GM12874 (cell line): ENCODE data around the gene NTM.

Experiments
- TF ChIP-seq, protein P1 (sequence below): IDR thresholded peaks from 2 replicates; pipeline ENCODE4 v1.5.1; 2011; ENCODE audit warnings: low read depth, mild to moderate bottlenecking, control low read depth, low read length, moderate library complexity; ENCODE audit not compliant: insufficient read depth

NTM gene

DNA sequence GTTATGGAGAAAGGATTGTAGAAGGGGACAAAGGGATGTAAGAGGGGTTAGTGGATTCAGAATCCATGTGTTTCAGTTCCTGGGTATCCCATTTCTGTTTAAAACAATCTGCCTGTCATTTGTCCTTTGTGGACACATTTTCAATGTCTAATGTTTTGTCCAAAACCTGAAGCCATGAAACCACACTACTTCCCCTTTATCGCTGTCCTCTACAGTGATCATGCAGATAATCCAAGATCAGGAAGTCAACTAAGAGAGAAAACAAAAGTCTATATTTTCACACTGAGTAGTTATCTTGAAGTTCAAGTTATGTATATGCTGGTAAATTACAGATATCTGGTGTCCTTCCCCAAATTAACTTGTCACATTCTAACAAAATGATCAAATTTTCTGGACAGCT lies 457.0 kb downstream of the NTM start:
- TF ChIP-seq, protein P1, sequence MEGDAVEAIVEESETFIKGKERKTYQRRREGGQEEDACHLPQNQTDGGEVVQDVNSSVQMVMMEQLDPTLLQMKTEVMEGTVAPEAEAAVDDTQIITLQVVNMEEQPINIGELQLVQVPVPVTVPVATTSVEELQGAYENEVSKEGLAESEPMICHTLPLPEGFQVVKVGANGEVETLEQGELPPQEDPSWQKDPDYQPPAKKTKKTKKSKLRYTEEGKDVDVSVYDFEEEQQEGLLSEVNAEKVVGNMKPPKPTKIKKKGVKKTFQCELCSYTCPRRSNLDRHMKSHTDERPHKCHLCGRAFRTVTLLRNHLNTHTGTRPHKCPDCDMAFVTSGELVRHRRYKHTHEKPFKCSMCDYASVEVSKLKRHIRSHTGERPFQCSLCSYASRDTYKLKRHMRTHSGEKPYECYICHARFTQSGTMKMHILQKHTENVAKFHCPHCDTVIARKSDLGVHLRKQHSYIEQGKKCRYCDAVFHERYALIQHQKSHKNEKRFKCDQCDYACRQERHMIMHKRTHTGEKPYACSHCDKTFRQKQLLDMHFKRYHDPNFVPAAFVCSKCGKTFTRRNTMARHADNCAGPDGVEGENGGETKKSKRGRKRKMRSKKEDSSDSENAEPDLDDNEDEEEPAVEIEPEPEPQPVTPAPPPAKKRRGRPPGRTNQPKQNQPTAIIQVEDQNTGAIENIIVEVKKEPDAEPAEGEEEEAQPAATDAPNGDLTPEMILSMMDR: no peak

DNA sequence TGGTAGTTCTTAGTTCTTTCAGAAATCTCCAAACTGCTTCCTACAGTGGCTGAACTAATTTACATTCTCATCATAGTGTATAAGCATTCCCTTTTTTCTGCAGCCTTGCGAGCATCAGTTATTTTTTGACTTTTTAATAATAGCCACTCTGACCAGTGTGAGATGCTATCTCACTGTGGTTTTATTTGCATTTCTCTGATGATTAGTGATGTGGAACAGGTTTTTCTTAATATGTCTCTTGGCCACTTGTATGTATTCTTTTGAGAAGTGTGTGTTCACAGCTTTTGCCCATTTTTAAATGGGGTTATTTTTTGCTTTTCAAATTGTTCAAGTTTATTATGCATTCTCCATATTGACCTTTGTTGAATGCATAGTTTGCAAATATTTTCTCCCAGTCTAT lies 459.3 kb downstream of the NTM start:
- TF ChIP-seq, protein P1: no peak

DNA sequence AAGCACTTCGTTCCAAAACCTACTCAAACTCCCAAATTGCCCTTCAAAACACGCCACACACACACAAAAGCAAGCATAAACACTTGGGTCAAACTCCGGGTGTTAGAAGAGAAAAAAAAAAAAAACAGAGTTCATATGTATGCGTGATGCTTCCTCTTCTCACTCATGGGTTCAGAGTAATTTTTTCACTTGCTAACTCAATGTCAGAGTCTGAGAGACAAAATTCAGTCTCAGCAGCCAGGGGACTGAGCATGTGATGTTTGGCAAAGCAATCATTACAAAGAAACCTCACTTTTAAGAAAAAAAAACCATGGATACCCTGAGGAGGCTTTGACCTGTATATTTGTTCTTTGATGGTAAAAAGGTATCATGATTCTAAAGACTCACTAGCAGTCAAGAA lies 461.7 kb downstream of the NTM start:
- TF ChIP-seq, protein P1: no peak

DNA sequence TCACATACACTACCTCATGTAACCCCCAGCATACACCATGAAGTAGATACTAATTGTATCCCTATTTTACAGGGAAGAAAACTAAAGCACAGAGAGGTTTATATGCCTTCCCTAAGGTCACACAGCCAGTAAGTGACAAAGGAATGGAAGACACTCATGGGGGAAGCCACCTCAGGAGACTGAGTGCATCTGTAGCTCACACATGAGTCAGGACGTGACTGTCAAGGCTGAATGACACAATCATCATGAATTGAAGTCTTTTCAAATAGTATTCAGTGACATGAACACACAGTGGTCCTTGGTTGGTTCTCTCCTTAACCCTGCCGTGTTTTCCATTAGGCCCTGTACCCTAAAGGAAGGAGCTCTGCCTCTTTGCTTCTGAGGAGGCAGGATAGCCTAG lies 463.0 kb downstream of the NTM start:
- TF ChIP-seq, protein P1: no peak

DNA sequence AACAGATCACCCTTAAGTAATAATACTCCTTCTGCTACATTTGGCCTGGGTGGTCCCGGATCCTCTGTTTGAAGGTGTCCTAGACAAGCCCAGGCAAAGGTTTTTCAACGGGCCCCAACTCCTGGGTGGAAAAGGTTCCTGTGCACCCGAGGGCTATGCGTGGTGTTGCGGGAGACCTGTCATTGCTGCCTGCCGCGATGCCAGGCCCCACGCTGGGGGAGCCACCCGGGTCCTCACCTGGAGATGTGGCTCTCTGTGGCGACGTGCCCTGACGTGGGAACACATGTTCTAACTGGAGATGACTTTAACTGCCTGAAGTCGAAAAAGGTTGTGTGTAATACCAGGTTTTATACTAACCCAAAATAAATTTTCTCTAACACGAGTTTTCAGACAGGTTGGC lies 467.1 kb downstream of the NTM start:
- TF ChIP-seq, protein P1: no peak

DNA sequence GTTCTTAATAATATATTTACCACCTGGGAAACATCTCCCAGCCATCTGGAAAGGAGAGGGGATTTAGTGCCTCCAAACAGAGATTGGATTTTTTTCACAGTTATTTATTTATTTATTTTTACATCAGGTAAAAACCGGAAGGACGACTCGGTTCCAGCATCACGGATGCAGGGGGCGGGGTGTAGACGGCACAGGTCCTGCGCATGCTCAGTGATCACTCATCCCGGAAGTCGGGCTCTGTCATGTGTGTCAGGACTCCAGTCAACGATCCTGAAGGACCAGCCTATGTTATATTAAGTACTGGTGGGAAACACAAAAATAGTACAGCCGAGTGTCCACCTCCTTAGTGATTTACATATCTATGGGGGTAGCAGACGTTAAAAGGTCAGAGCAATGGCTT lies 467.6 kb downstream of the NTM start:
- TF ChIP-seq, protein P1: no peak

DNA sequence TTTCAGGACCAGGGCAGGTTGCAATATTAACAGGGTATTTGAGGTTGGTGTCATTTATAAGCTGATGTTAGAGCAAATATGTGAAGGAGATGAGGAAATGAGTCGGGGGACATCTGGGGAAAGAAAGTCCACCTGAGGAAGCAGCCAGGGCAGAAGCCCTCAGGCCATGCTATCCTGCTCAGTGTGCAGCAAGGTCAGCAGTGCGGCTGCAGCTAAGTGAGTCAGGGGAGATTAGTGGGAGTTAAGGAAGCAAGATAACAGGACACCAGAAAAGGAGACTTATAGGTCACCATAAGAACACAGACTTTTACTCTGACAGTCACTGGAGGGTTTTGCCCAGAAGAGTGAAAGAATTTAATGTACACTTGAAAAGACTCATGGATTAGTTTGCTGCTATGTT lies 468.9 kb downstream of the NTM start:
- TF ChIP-seq, protein P1: no peak

DNA sequence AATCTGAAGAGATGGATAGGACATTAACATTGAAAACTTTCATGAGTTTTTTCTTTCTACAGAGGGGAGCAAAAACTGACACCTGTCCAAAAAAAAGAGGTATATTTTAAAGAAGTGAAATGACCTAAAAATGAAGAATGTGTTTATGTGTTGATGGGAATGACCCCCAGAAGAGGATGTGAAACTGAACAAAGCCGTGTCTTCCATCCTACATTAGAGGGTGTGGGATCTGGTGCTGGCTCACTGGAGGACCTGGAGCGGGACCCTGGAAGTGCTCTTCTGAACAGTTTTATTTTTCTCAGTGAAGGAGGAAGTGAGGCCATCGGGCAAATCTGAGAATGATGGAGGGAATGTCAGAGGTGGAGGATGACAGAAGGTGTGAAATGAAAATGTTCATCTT lies 470.1 kb downstream of the NTM start:
- TF ChIP-seq, protein P1: no peak
